HG03159 (cell line): ENCODE measurements around the gene SLC25A28.

Experiments
- ATAC-seq: cut with Tn5 transposase; IDR thresholded peaks from one replicate; pipeline ENCODE4 v1.9.1; 2021; ENCODE audit warnings: mild to moderate bottlenecking, moderate library complexity; ENCODE audit not compliant: unreplicated experiment

Gene SLC25A28, protein sequence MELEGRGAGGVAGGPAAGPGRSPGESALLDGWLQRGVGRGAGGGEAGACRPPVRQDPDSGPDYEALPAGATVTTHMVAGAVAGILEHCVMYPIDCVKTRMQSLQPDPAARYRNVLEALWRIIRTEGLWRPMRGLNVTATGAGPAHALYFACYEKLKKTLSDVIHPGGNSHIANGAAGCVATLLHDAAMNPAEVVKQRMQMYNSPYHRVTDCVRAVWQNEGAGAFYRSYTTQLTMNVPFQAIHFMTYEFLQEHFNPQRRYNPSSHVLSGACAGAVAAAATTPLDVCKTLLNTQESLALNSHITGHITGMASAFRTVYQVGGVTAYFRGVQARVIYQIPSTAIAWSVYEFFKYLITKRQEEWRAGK

DNA sequence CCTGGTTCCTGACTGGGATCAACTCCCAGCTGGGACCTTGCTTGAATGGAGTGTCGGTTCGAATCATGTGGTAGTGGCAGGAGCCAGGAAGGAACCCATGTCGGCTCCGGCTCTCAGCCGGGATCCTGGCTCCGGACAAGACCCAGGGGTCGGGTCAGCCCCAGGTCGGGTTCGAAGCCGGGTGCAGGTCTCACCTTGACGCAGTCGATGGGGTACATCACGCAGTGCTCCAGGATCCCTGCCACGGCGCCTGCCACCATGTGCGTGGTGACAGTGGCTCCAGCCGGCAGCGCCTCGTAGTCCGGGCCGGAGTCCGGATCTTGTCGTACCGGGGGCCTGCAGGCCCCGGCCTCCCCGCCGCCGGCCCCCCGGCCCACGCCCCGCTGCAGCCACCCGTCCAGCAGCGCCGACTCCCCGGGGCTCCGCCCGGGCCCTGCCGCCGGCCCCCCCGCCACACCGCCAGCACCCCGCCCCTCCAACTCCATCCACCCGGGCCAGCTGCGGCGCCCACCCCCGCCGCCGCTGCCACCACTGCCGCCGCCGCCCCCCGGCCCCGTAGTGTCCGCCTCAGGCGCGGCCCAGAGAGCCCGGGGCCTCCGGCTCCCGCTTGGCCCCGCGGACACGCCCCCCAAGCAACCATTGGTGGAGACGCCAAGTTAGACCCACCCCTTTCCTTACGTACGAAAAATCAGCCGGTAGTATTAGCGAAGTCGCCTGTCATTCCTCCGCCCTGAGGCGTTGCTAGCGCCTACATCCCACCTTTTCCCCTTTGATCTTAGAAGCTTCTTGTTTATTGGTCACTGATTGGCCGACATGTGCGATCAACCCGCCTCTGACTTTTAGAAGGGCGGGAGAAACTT lies at the start of gene SLC25A28:
SLC25A28 (minus strand) TSS at position 589 of the 860 bp plus-strand sequence; CDS start at position 485, 104 bp downstream.
- peak; percentile 75 for ATAC-seq

DNA sequence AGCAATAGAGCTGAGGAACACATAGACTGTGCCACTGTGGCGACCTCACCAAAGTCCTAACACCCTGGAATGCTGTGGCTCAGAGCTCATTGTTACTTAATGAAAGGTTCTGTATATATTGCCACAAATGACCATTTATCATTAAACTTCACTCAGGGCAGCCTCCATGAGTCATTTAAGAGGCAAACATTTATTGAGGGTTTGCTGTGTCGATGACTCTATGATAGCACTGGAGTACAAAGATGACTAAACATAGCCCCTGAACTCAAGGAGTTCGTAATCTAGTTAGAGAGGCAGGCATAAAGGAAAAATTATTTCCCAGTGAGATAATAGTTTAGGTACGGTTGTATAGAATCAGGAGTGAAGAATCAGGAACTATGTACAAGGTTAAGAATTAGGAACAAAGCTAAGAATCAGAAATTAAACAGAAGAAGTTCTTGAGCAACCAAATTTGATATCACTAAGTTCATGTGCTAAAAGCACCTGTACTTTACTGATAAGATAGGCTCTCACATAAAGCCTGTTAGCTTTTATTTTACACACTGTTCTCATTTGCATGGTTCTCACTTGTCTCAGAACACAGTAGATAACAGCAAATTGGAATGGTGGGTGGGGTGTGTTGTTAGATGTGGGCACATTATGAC lies 47.0 kb upstream of the SLC25A28 start:
- no peak for ATAC-seq

DNA sequence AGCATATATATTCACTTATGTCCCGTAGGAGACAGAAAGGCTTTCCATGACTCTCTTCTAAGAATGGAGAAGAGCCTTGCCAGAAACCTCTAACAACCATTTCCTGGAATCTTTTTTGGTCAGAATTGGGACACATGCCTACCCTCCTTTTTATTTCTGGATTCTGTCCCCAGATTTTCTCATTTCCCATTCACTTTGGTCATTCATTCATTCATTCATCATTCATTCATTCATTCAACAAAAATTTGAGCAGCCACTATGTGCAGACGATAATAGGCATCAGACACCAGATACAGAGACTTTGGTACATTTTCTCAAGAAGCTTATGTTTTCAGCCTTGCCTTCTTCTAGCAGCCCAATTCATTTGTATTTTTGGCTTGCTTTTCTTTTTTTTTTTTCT lies 45.1 kb upstream of the SLC25A28 start:
- ATAC-seq: no peak

DNA sequence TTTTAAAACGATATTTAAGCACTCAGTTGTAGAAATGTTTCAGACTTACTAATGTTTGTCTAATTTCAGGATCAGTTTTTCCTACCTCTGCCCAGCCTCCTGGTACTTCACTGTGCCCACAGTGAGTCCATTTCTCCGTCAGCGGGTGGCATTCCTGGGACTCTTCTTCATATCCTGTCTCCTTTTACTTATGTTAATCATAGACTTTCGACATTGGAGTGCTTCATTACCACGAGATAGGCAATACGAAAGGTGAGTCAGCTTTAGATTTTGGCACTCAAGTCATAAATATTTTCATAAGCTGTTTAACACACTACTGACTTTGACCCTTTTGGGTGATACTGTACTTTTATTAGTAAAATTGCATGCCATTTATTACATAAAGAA lies 41.1 kb upstream of the SLC25A28 start:
- ATAC-seq: no peak

DNA sequence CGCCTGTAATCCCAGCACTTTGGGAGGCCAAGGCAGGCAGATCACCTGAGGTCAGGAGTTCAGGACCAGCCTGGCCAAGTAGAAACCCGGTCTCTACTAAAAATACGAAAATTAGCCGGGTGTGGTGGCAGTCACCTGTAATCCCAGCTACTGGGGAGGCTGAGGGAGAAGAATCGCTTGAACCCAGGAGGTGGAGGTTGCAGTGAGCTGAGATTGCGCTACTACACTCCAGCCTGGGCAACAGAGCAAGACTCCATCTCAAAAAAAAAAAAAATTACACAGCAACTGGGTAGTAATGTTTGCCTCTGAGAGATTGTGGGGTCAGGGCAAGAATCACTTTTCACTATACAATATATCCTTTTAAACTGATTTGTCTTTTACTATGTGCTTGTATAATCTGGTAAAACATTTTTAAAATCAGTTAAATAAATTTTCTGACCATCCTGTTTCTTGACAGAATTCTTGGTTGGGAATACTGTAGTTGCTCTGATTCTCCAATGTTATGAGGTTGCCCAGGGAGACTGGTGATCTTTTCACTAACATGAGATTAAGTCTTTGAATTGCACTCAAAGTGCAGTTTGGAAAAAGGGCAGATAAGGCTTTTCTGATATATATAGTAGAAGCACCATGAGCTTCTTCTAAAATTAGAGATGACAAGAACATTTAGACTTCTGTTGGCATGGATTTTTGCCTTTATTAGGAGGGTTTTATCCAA lies 40.6 kb upstream of the SLC25A28 start:
- ATAC-seq: no peak

DNA sequence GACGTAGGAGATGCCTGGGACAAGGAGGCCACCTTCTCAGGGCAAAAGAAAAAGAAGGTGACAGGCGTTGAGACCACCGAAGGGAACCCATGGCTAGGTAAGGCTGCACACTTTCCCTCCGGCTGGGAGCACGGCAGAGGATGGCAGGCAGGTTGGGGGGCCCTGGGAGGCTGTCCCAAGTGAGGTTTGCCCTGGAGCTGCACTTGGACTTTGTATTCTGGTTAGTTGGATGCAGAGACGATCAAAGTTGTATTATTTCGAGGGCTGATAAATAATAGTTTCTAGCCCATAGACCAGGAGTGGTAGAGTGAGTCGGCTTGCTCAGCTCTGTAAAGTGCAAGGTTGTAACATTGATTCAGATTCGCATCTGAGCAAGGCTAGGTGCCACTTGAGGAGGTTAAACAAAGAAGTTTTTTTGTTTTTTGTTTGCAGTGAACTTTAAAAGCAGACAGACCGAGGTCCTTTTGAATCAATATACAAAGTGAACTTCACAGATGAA lies 39.7 kb upstream of the SLC25A28 start:
- ATAC-seq: no peak

DNA sequence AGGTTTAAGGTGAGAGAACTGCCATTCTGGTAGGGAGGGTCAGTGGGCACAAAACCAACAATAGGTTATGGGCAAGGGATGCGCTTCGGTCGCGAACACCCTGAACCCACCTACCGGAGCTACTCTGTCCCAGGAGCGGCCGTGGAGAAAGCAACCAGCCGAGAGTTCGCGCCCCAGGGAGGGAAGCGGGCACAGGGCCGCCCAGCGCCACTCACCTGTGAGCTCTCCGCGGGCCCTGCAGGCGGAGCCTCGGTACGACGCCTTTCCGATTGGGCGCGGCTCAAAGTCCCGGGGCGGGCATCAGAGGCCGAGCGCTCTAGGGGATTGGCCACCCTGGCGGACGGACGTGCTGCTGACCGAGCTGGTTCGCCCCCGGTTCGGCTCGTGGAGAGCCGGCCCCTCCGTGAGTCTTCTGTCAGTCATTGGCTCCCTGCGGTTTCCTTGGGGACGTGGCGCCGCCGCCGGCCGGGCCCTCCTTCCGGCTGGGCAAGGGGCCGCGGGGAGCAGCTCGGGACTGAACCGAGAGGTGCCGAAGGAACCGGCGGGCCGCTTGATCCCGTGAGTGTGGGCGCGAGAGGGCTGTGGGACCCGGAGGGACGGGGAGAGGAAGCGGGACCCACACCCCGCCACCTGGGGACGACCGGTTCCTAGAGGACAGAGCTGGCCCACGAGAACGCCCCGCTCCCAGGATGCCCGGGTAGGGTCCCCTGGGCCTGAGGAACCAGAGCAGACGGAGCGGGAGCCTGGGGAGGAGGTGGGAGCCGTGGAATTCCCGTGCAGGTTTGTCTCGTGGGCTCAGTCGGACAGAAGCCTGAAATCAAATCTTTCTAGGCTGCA lies 39.0 kb upstream of the SLC25A28 start, which contains the start of gene ENTPD7:
ENTPD7 (plus strand) TSS at position 479 of the 837 bp plus-strand sequence. CDS start 448 bp downstream, outside the sequence.
- ATAC-seq: peak; percentile 100

DNA sequence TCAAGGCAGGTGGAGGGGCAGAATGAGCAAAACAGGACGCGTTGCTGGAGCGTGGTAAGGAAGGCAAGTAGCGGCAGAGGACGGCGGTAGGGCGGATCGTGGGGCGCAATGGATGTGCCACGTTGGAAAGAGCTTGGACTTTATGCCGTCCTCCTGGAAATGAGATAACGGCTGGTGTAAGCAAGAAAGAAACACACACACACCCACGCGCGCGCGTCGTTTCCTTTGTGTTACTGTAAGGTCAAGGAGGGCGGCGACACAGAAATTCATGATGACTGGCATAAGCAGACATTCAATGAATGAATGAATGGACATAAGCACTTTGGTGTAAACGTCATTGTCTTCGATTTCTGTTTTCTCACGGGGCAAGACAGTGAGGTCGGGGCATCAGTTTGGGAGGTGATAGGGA lies 38.4 kb upstream of the SLC25A28 start:
- no peak for ATAC-seq

DNA sequence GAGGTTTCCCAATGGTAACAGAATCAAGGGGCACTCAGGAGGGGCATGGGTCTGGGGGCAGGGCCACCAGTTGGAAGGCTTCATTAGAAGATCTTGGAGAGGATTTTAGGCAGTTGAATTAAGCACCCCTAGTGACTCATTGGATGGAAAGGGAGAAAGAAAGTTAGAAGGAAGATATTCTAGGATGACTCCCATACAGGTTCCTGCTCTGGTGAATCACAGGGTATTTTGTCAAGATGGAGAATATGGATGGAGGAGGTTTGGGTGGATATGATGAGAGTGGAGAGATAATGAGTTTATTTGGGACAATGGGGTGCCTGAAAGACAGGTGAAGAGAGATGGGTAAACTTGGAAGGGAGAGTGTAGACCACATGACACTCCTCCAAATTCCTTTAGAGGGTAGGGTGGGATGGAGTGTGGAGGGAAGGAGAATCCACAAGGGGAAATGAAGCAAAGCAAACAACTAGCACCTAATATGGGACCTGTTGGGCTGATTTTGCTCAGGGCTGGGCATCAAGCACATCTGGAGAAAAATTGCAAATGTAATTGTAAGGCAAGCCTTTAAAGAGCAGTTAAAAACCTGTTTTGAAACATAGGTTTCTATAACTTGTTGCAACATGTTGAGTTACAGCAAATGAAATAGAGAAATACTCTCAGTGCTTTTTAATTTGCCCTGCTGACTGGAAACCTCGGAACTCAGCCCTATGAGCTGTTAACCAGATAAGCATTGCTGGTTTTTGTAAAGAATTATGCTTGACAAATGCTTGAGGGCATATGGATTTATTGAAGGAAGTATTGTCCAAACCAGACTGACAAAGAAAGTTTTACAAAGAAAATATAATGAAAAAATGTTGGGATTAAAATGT lies 36.2 kb upstream of the SLC25A28 start:
- ATAC-seq: no peak

DNA sequence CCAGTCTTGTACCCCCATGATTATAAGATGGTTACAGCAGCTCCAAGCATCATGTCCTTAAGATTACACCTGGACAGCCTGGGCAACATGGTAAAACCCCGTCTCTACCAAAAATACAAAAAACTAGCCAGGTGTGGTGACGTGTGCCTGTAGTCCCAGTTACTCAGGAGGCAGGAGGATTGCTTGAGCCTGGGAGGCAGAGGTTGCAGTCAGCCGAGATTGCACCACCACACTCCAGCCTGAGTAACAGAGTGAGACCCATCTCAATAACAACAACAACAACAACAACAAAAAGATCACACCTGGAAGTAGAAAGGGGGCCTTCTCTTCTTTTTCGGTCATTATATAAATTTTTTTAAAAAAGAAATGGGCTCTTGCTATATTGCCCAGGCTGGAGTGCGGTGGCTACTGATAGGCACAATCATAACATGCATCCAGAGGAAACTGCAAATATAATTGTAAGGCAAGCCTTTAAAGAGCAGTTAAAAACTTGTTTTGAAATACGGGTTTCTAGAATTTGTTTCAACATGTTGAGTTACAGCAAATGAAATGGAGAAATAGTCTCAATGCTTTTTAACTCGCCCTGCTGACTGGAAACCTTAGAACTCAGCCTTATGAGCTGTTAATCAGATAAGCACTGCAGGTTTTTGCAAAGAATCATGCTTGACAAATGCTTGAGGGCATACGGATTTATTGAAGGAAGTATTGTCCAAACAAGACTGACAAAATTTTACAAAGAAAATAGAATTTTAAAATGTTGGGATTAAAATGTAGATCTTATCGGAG lies 34.3 kb upstream of the SLC25A28 start:
- no peak for ATAC-seq

DNA sequence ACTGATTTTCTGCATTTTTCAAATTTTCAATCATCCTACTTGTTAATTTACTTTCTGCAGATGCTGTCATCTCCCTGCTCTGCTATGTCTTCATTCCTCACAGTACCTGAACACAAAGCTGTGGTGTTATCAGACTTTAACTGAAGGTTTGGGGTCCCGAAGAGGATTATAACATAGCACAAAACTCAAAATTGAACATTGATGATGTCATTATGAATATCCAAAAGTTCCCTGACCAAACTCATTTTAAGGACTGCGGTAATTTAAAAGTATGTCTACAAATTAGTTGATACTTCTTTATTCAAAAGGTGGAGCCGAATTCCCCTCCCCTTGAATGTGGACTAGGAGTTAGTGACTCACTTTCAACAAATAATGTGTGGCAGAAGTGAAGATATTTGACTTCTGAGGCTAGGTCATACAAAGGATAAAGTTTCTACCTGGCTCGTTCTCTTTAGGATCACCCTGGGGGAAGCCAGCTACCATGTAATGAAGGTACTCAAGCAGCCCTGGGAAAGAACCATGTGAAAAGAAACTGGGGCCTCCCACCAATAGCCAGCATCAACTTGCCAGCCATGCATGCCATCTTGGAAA lies 32.7 kb upstream of the SLC25A28 start:
- no peak for ATAC-seq

DNA sequence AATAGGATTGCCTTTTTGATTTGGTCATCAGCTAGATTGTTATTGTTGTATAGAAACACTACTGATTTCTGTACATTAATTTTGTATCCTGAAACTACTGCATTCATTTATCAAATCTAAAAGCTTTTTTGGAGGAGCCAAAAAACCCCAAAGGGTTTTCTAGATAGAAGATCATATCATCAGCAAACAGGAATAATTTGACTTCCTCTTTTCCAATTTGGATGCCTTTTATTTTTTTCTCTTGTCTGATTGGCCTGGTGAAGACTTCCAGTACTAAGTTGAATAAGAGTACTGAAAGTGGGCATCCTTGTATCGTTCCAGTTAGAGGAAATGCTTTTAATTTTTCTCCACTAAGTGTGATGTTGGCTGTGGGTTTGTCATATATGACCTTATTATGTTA lies 28.5 kb upstream of the SLC25A28 start:
- ATAC-seq: no peak

DNA sequence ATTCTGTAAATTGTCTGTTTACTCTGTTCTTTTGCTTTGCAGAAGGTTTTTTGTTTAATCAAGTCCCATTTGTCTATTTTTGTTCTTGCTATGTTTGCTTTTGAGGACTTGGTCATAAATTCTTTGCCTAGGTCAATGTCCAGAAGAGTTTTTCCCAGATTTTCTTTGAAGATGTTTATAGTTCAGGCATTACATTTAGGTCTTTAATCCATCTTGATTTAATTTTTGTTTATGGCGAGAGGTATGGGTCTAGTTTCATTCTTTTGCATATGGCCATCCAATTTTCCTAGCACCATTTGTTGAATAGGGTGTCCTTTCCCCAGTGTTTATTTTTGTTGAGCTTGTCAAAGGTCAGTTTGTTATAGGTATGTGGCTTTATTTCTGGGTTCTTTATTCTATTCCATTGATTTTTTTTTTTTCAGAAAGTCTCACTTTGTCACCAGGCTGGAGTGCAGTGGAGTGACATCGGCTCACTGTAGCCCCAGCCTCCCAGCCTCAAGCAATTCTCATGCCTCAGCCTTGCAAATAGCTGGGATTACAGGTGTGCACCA lies 27.4 kb upstream of the SLC25A28 start:
- ATAC-seq: no peak

DNA sequence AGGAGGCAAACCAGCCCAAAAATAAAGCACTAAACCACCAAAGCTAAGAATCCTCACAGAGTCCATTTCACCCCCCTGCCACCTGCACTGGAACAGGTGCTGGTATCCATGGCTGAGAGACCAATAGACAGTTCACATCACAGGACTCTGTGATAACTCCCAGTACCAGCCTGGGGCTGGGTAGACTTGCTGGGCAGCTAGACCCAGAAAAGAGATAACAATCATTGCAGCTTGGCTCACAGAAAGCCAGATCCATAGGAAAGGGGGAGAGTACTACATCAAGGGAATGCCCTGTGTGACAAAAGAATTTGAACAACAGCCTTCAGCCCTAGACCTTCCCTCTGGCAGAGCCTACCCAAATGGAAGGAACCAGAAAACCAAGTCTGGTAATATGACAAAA lies 13.6 kb upstream of the SLC25A28 start:
- no peak for ATAC-seq

DNA sequence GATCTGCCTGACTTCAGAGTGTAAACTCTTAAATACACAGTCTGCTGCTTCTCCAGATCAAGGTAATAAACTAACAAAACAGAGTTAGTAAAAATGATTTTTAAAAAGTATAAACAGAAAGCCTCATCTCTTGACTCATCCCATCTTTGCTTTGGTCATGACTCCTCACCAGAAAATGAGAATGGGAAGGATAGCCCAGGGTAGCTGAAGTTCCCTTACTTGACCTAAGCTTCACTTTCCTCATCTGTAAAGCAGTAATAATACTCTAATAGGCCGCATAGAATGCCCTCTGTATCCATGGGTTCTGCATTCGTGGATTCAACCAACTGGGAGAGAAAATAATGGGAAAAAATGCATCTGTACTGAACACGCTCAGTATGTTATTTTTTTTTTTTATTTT lies 11.3 kb upstream of the SLC25A28 start:
- ATAC-seq: no peak

DNA sequence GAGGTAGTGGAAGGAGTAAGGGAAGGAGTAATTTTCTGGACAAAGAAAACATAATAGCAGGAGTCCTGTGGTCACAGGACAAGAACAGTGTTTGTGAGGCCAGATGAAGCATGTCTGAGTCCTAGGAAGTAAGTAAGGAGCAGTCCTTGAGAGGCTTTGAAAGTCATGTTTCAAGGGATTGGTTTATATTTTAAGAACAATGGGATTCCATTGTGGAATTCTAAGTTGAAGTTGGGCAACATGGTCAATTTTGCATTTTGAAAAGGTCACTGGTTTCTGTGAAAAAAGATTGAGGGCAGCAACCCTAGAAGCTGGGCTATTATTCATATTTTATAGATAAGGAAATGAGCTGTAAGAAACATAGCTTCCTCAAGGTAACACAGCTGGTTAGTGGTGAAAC lies 10.8 kb upstream of the SLC25A28 start:
- ATAC-seq: no peak

DNA sequence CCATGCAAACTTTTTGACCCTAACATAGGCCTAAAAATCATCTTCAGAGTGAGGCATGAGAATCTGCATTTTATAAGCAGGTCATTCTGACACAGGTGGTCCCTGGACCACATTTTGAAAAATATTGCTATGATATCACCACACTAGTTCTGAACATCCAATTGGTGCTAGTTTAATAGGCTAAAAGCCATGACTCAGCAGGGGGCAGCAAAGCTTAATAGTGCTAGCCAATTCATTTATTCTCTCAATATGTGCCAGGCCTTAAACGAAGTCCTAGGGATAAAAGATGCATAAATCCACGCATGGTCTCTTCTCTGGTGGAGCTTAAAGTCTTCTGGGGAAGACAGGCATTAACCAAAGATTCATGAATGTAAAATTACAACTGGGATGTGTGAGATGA lies 10.2 kb upstream of the SLC25A28 start:
- ATAC-seq: no peak
